GM19099 (cell line): Measurements from ENCODE around the gene TOM1L2.

Experiments used
- POLR2A ChIP-seq: IDR thresholded peaks from 3 replicates; pipeline ENCODE4 v1.6.1; 2011; ENCODE audit warnings: low read depth; ENCODE audit not compliant: insufficient read length; ENCODE audit errors: extremely low read depth

TOM1L2 gene

DNA sequence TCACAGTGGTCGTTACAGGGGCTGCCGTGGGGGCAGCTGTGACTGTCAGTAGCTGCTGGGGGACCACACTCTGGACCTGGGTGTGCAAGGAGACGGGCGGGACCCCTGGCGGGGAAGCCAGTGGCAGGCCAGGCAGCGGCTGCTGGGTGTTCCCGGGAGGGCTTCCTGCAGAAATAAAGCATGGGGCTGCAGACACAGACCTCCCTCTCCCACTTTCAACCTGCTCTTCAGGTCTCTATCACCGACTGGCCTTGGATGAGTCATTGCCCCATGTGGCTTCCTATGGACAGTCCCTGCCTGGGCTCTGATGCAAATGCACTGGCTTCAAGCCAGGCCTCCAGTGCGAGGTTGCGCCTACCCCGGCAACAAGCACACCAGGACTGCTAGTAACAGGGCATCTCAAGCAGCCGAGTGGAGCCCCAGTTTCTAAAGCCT lies 152.6 kb downstream of the TOM1L2 start:
- TF ChIP-seq POLR2A = no peak

DNA sequence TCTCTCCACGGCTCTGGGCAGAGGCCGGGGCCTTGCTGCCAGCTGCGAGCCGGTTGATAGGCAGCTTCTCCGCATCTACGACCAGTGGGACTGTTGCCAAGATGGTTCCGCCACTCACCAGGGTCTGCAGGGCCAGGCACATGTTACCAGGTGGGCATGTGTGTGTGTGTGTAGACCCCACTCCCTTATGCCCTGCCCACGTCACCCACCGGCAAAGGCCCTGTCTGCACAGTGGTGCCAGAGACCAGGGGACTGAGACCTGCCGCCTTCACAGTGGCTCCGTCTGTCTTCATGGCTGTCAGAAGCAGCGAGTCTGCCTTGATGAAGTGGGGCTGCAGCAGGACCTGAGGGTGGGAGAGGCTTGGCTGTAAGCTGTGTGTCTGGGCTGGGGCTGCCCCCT lies 153.1 kb downstream of the TOM1L2 start:
- no peak for TF ChIP-seq POLR2A

DNA sequence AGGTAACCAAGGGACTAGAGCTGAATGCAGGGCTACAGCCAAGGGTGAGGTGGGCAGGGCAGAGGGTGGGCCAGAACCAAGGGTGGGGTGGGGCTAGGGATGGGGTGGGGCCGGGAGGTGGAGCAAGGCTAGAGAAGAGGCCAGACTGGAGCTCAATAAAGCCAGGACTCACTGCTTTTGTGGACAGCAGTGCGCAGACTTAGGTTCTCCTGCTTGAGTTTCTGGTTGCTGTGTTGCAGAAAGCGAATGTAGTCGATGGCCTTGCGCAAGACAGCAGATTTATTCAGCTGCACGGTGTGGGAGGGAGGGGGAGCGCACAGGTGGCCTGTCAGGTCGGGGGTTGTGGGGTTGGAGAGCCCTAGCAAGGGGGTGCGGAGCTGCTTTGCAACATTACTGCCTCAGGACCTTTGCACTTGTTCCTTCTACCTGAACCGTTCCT lies 154.1 kb downstream of the TOM1L2 start:
- TF ChIP-seq POLR2A = no peak

DNA sequence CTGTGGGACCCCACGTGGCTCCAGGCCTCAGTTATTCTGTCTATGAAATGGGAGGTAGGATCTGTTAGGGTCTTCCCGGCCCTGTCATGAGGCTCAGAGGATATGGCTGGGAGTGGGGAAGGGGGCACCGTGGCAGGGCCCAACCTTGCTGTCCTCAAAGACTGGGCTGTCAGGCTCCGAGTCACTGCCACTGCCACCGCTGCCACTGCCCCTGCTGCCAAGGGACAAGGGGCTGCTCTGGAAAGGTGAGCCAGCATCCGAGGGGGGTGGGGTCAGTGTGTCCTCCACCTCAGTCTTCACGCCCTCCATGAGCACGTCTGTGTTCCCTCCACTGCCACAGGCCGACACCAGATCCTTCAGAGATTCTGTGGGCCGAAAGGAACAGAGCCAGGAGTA lies 154.7 kb downstream of the TOM1L2 start:
- no peak for TF ChIP-seq POLR2A

DNA sequence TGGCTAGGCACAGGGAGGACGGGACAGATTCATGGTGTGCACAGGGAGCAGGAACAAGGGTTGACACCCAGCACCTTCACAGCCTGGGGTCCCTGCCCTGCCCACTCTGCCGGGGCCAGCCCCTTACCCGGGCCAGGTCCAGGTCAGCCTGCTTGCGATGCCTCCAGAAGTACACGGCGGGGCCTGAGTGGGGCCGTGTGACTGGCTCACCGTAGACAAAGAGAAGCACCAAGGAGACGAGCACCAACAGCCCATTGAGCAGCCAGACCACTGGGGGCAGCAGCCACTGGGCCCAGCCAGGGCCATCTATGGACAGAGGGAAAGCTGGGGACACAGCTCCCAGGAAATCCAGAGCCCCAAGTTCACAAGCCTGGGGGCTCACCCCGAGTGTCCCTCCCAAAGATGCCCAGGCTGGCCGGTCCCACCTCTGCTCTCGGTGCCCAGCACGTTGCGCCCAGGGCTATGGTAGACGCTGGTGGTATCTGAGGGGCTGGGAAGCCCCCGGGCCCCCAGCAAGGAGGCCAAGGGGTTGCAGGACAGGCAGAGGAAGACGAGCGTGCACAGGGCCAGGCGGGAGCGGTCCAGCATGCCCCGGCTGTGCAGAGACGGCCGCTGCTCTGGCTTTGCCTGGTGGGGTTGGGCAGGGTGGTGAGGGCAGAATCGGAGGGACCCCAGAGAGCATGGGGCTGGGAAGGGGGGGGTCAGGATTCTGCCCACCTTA lies 155.2 kb downstream of the TOM1L2 start:
- TF ChIP-seq POLR2A = peak; percentile 4

DNA sequence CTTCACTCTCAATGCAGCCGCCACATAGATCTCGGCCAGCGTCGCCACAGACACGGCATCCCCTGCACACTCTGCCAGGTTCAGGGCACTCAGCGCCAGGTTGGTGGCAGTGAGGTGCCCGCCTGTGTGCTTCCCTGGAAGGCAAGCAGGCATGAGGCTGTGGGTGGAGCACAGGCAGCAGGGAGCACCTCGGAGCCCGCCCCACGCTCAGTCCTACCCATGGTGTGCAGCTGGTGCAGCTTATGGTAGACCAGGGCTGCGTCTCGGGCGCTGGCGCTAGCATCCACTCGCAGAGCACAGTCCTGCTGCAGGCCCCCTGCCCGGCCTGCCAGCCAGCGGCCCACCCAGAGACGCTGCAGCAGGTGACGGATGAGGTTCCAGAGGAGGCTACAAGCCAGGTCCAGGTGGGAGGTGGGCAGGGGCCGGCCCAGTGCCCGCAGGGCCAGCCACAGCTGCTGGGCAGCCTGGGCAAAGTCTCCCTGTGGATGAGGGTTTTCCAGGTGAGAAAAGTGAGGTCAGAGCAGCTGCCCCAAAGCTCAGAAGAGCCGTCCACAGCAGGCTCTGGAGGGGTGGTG lies 155.9 kb downstream of the TOM1L2 start:
- peak; percentile 14 for TF ChIP-seq POLR2A

DNA sequence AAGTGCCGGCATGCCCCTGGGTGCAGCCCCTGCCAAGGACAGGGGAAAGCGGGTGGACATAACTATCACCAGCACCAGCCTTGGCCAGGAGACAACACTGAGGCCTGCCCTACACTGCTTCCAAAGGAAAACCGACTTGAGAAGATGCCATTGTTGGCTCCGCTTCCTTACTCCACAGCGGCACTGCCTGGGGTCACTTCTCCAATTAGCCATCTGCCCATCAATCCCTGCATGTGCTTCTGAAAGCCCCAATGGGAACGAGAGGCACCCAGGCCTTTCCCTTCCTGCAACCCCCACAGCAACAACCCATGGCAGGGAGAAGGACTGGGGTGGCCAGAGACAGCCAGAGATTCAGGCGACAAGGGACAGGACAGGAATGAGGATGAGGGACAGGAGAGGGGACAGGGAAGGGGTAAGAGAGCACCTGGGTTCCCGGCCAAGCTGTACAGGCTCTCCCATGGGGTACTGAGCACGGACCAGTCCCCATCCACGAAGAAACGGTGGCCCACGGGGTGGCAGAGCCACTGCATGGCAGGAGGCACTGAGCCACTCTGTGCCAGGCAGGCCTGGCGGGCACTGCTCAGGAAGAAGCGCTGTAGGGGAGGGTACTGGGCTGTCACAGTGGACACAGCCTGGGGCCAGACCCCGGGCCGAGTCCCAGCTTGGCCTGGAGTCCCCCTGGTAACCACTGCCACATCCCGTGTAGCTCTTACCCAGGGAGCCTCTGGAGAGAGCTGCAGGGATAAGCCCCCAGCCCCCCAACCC lies 156.6 kb downstream of the TOM1L2 start:
- TF ChIP-seq POLR2A = no peak

DNA sequence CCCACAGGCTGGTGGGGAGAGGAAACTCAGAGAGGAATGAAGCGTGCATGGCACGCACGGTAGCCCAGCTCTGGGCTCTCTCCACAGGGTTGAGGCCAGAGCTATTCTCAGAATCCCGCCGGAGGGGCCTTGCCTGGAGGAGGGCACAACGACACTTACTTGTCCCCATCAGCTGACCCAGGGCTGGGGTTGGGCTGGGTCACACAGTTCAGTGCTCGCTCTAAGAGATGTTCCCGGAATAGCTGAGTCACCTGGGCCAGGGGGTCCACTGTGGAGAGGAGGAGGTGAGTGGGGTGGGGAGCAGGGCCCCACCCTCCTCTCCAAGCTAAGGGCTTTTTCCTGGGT lies 157.2 kb downstream of the TOM1L2 start:
- TF ChIP-seq POLR2A = no peak

DNA sequence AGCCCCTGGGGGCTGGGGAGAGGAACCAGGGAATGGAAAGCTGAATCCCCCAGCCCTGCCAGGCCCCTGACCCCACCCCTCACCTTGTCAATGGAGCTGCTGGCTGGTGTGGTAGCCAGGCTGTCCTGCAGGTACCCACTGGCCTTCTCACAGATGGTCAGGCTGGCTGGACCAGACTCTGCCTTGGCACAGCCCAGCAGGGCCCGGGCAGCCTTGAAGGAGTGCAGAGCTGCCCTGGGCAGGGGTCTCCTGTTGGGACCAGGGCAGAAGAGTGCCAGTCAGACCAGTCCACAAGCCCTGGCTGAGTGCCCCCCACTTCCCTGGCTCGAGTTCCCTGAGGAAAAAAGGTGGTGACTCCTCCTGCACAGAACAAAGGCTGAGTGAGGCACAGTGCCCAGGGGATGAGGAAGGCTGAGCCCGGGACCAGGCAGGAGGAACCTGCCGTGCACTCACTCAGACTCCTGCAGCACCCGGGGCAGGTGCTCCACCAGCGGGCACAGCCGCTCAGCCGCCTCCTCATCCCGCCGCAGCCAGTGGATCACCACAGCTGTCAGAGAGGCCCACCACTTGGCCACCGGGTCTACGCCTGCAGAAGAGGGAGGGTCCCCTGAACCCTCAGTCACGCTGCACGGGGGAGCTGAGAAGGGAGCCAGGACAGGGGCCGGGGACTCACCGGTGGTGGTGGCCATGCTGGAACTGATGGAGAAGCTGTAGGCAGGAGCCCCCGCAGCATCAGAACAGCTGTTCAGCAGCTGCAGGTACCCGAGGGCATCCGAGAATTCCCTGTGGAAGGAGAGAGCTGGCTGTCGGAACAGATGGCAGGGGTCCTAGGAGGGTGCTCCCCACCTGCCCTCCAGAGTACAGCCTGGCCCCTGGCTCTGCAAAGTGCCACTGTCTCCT lies 157.8 kb downstream of the TOM1L2 start:
- no peak for TF ChIP-seq POLR2A

DNA sequence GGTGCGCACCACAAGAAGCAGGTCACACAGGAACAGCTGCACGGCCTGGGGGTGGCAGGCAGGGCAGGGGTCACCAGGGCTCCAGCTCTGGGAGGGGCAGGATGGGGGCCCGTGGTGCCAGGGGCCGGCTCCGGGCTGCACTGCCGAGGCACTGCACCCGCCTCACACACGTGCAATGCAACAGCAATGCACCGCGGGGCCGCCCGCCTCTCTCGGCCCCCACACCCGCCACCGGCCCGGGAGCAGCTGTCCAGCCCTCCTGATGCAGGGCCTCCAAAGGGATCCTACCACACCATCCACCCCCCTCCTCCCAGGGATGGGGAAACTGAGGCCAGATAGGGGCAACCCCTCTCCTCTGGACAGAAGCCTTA lies 158.5 kb downstream of the TOM1L2 start:
- TF ChIP-seq POLR2A = no peak

DNA sequence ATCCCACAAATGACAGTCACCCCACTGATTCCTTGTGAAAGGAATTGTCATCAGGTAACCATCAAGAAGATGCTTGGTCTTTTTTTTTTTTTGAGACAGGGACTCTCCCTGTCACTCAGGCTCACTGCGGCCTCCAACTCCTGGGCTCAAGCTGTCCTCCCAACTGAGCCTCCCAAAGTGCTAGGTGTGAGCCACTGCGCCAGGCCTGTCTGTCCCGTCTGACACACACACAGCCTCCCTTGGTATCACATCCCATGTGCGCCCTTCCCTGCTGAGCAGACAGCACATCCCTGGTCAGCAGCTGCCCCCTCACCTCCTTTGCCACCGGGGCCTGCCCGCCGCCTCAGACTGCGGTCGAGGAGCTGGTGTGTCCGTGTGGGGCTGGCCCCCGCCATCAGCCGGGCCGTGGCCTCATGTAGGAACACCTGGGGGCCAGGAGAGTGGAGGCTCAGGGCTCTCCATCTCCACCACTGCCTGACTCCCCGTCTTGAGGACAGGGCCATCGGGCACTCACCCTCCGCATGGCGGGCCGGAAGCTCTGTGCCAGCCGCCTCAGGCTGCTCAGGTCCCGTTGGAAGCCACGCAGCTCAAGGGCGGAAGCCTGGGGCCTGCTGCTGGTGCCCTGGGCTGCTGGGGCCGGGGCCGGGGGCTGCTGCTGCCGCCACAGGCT lies 159.0 kb downstream of the TOM1L2 start:
- TF ChIP-seq POLR2A = no peak

DNA sequence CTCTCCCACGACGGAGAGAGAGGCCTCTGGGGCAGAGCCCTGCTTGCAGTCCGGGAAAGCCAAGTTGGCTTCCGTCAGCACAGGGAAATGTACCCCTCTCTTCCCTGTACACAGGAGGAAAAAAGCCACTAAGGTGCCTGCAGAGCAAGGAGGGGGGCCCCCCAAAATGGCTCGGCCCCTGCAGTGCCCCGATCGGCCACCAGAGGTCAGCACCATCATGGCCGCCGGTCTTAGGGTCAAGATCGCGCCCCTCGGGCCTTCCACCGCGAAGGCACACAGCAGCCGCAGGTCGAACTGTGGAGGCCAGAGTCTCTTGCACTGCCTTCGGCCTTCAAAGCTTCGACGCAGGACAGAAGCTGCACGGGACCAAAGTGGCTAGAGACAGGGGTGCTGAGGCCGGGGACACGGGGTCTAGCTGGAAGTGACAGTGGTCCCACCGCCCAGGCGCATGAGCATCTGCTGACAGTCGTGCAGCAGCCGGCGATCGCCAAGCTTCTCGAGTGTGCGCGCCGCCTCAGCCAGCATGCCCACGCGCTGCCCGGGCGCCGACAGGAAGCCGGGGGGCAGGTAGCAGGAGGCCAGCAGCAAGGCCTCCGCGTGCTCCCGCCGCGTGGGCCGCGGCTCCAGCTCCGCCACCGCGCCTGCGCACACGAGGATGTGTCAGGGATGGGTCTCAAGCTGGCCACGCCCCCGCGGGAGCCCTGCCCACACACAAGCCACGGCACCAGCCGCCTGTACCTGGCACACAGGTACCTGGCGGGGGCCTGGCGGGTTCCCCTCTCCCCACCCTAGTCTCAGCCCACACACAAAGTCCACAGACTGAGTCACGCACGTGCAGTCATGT lies 159.8 kb downstream of the TOM1L2 start:
- TF ChIP-seq POLR2A = no peak

DNA sequence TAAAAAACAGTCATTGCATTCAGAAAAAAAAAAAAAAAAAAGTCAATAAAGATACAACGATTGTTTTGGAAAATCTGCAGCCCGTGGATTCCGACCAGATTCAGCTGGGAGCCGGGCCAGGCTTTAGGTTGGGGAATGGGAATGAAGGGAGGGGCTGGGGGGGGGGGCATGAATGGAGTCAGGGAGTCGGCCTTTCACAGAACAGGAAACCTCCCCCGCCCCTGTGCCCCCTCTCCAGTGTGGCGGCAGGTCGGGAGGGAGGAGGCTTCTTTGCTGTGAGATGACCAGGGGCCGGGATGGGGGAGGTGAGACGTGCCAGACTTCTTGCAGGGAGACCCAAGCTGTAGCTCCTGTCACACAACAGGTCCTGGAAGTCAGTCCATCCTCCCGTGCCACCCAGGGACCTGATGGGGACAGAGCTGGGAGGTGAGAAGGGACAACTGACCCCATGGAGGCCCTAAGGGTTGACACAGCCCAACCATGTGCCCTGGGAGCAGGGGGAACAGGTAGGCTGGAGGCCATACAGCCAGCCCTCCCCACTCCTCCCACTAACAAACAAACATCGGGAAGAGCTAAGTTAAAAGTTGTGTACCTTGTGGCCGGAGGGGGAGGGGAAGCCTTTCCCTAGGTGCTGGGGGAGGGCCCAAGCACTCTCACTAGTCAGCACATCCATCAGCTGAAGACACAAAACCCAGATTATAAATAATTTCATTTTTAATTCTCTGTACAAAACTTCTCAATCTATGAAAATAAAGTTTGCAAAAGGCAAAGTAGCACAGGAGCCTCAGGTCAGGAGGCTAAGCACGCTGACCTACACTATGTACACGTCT lies 160.6 kb downstream of the TOM1L2 start:
- no peak for TF ChIP-seq POLR2A
